Right lobe of liver (tissue), 6 donors: ENCODE results near the gene INVS. TPM values are rescaled to one million over a fixed set of nuclear protein-coding genes. Genes with fewer than 3 reads are reported as not detected.
A peak's percentile ranks its signal among the peaks of the same experiment; 100 is the strongest.

Experiments used
- ATAC-seq, 4 donors: fragments of 200-7000 bp; cut with Tn5 transposase; one replicate each; pipeline ENCODE4 v1.9.1; 2020; ENCODE audit warnings: mild to moderate bottlenecking in 4 of 4, moderate library complexity in 4 of 4
- DNase-seq, 3 donors: peaks; one replicate each; pipeline ENCODE4 v3.0.0-alpha.2; 2020
- H3K27ac ChIP-seq, 3 donors: fragments of 200-600 bp; one replicate each; pipeline ENCODE4 v1.8.0; 2022
- H3K27me3 ChIP-seq, 2 donors: fragments of 200-600 bp; one replicate each; pipeline ENCODE4 v1.8.0; 2022
- H3K36me3 ChIP-seq, 4 donors: fragments of 200-600 bp; sonication (generic) in 1 of 4; one replicate each; pipeline versions ENCODE4 v1.5.1 to v1.8.0; 2017 to 2022; ENCODE audit warnings: control low read depth in 1 of 4
- H3K4me1 ChIP-seq, 4 donors: fragments of 200-600 bp; sonication (generic) in 1 of 4; one replicate each; pipeline versions ENCODE4 v1.5.1 to v1.8.0; 2017 to 2022; ENCODE audit warnings: control low read depth in 1 of 4
- H3K4me3 ChIP-seq, 3 donors: fragments of 200-600 bp; one replicate each; pipeline ENCODE4 v1.8.0; 2022
- H3K9me3 ChIP-seq, 4 donors: fragments of 200-600 bp; sonication (generic) in 1 of 4; one replicate each; pipeline versions ENCODE4 v1.5.1 to v1.8.0; 2017 to 2022; ENCODE audit warnings: control low read depth in 1 of 4
- POLR2A ChIP-seq: fragments of 450-650 bp; IDR thresholded peaks from one replicate; pipeline ENCODE4 v1.6.1; 2017; ENCODE audit warnings: antibody characterized with exemption, mild to moderate bottlenecking
- WGBS: methylation state at CpG from one replicate; pipeline ENCODE4 v1.1.6; 2018; ENCODE audit warnings: low coverage, low lambda C conversion rate; ENCODE audit not compliant: insufficient coverage; ENCODE audit errors: missing lambda C conversion rate; 5-methylcytosine and 5-hydroxymethylcytosine counted together
- intact Hi-C, 2 donors: fragments of 100-400 bp; cut with DNase I; formaldehyde crosslinking; loops; one replicate each; pipeline versions ENCODE4 v1.11.2 to v1.14.1; 2022
- total RNA-seq, 6 experiments: library from RNA; depleted of rRNA in 2 of 6; stranded (reverse); fragments of >200 nt in 2 of 6; fragmentation: NEBNext Ultra II Directional in 3 of 6; extraction: Animal tissue kit (Norgen Biotek cat#: 25700) in 3 of 6; gene quantifications; one replicate each; pipeline versions ENCODE4 v1.1.0 to v1.2.4, GENCODE V29; 2016 to 2023
- TF ChIP-seq, protein P1 (sequence below), 4 donors: fragments of 200-600 bp in 3 of 4; fragments of 450-650 bp in 1 of 4; IDR thresholded peaks; one replicate each; pipeline versions ENCODE4 v1.5.1 to v1.8.0; 2016 to 2022; ENCODE audit warnings: antibody characterized with exemption in 4 of 4, mild to moderate bottlenecking in 2 of 4
- donor health status: DM: no; HTN: yes; CAD: no.
- donor health status: DM: no; HTN: no; CAD: no.
- donor health status: DM: no; HTN: no; CAD: no.
- donor health status: DM: no; HTN: yes; CAD: no.
- donor health status: DM: no; HTN: yes; CAD: no.

INVS gene
- total RNA-seq, 6 experiments from 2014 or later = 10.6 to 23.2 (median 16.8) TPM

GRCh38 chr9:100105861-100106260 is 6.8 kb downstream of the INVS start:
- no peaks in the 10 kb centered on the region for H3K9me3 ChIP-seq
- H3K27me3 ChIP-seq = no peaks in the 10 kb centered on the region
- H3K4me3 ChIP-seq = no peak overlapping the region
- peaks cover 0 to 4% (median 1%) of the 10 kb centered on the region in 4 donors for H3K4me1 ChIP-seq
- ATAC-seq (no peak), DNase-seq (no peak)
- TF ChIP-seq, protein P1, sequence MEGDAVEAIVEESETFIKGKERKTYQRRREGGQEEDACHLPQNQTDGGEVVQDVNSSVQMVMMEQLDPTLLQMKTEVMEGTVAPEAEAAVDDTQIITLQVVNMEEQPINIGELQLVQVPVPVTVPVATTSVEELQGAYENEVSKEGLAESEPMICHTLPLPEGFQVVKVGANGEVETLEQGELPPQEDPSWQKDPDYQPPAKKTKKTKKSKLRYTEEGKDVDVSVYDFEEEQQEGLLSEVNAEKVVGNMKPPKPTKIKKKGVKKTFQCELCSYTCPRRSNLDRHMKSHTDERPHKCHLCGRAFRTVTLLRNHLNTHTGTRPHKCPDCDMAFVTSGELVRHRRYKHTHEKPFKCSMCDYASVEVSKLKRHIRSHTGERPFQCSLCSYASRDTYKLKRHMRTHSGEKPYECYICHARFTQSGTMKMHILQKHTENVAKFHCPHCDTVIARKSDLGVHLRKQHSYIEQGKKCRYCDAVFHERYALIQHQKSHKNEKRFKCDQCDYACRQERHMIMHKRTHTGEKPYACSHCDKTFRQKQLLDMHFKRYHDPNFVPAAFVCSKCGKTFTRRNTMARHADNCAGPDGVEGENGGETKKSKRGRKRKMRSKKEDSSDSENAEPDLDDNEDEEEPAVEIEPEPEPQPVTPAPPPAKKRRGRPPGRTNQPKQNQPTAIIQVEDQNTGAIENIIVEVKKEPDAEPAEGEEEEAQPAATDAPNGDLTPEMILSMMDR (IDR thresholded peaks at IDR 0.05) = no peak
- no peak for TF ChIP-seq POLR2A
- intact Hi-C loops = no loop called here
- peaks cover 0 to 37% (median 5%) of the 10 kb centered on the region in 4 donors for H3K36me3 ChIP-seq
- no peak overlapping the region for H3K27ac ChIP-seq
- 43% methylated on average over 1 of the region's 1 CpG for WGBS

DNA sequence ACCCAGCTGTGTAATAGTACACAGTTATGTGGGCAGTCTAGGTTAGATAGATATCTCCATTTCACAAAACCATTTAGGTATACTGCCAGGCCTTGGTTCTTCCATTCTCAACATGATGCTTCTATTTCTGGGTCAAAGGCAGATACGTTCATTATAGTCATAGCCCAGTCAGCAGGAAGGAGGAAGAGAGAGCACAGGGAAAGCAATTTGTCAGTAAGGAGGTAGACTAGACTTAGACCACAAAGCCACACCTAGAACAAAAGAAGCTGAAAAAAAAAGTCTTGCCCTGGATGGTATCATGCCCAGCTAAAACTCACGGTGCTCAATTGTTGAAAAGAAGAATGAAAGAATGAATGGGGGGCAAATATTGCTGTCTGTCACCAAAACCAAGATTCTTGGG is 7.6 kb downstream of the INVS start:
- no peak for TF ChIP-seq POLR2A
- TF ChIP-seq, protein P1 (IDR thresholded peaks at IDR 0.05) = no peak
- H3K9me3 ChIP-seq = no peaks in the 10 kb centered on the region
- intact Hi-C loops = no loop called here
- H3K4me3 ChIP-seq = no peak overlapping the region
- H3K27ac ChIP-seq = no peak overlapping the region
- H3K27me3 ChIP-seq = no peaks in the 10 kb centered on the region
- H3K36me3 ChIP-seq = peaks cover 0 to 37% (median 5%) of the 10 kb centered on the region in 4 donors
- peaks cover 0 to 12% (median 3%) of the 10 kb centered on the region in 4 donors for H3K4me1 ChIP-seq
- 74% methylated on average over 2 of the region's 2 CpGs for WGBS
- DNase-seq = no peak
- ATAC-seq = no peak

DNA sequence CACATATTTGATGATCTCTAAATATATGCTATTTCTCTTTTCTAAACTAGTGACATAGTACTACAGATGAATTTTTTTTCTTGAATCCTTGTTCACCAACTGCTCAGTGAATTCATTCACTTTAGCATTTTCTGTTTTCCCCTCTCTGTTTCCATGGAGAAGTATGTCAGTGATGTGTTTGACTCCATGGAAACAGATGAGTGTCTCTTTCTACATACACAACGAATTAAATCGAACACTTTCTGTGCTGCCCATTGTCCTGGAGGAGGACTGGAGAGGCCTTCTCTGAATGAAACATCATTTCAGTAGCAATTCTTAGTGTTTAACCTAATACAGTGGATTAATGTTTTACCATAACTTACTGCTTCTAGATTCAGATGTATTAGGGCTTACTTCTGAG is 9.5 kb downstream of the INVS start:
- WGBS = 83% methylated on average over 2 of the region's 2 CpGs
- no peak for ATAC-seq
- H3K27ac ChIP-seq = no peak overlapping the region
- no peaks in the 10 kb centered on the region for H3K9me3 ChIP-seq
- H3K36me3 ChIP-seq = peaks cover 0 to 37% (median 5%) of the 10 kb centered on the region in 4 donors
- no peak overlapping the region for H3K4me3 ChIP-seq
- no peaks in the 10 kb centered on the region for H3K27me3 ChIP-seq
- no peak for DNase-seq
- H3K4me1 ChIP-seq = peaks cover 0 to 15% (median 3%) of the 10 kb centered on the region in 4 donors
- intact Hi-C loops = no loop called here
- no peak for TF ChIP-seq POLR2A
- TF ChIP-seq, protein P1 (IDR thresholded peaks at IDR 0.05) = no peak

DNA sequence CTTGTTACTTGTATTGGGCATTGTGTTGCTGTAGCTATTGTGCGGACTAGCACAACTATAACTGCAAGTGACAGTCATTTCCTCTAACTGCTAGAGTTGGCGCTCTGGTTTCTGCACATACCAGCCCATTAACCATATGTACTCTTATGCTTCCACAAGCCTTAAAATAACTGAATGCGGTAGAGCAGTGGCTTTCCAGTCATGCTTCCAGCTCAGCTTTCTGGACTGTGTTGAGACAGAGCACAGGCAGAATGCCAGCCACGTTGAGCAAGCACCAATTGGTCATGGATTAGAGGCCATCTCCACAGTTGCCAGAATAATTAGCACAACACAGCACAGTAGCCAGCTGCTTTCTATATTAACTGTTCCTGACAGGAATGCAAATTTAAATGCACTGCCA is 12.2 kb downstream of the INVS start:
- Histone ChIP-seq H3K36me3 (peaks cover 0 to 13% (median 5%) of the 10 kb centered on the region in 4 donors), H3K9me3 (no peaks in the 10 kb centered on the region), H3K27me3 (no peaks in the 10 kb centered on the region), H3K27ac (peak overlapping the region in 1 of 3 donors; percentile 16), H3K4me3 (no peak overlapping the region), H3K4me1 (peaks cover 0 to 15% (median 3%) of the 10 kb centered on the region in 4 donors)
- intact Hi-C loops = no loop called here
- 27% methylated on average over 4 of the region's 4 CpGs for WGBS
- TF ChIP-seq POLR2A = no peak
- TF ChIP-seq, protein P1 (IDR thresholded peaks at IDR 0.05) = no peak
- ATAC-seq = peak; percentile 99 to 100 (median 100)
- peak; percentile 87 to 94 (median 90) for DNase-seq
